ENCODE results near the gene SNX27. TPM values are rescaled to one million over a fixed set of nuclear protein-coding genes. Genes with fewer than 3 reads are reported as not detected.
"Not testable (repeated sequence)": the region's sequence is repeated elsewhere in the genome, so short reads cannot be mapped to it uniquely, and the experiment has no call there.

The SNX27 gene
- total RNA-seq, 1 experiment from 2014 or later, result 56.0 TPM

- TF ChIP-seq AR (CRISPR knock-in tag; IDR thresholded peaks at IDR 0.05) (no peak), PREB (CRISPR knock-in tag; IDR thresholded peaks at IDR 0.05; ENCODE audit: borderline replicate concordance) (no peak), KAT7 (CRISPR knock-in tag; IDR thresholded peaks at IDR 0.05; ENCODE audit: borderline replicate concordance) (no peak), TEAD1 (CRISPR knock-in tag; IDR thresholded peaks at IDR 0.05) (no peak), ZNF512 (CRISPR knock-in tag; IDR thresholded peaks at IDR 0.05; ENCODE audit: borderline replicate concordance) (no peak), ZNF317 (CRISPR knock-in tag; IDR thresholded peaks at IDR 0.05; ENCODE audit: borderline replicate concordance, low read depth) (no peak), ATF1 (CRISPR knock-in tag; IDR thresholded peaks at IDR 0.05) (no peak), ATF3 (CRISPR knock-in tag; conservative IDR thresholded peaks at IDR 0.05) (no peak), MYBL2 (CRISPR knock-in tag; IDR thresholded peaks at IDR 0.05) (no peak), ZNF281 (CRISPR knock-in tag; IDR thresholded peaks at IDR 0.05) (no peak), RELA (CRISPR knock-in tag; IDR thresholded peaks at IDR 0.05; ENCODE audit: borderline replicate concordance) (no peak)
Measured at GRCh38 chr1:151681923-151682322, 70.1 kb downstream of the SNX27 start (continued).

GRCh38 chr1:151682901-151683300, 71.1 kb downstream of the SNX27 start:
- ATAC-seq; H3K27me3 Mint-ChIP-seq (ENCODE audit: low read depth); H3K4me1 Mint-ChIP-seq; H3K9me3 Mint-ChIP-seq; H3K27ac Mint-ChIP-seq; CTCF ChIA-PET; H3K4me3 Mint-ChIP-seq; DNase-seq (ENCODE audit: low spot score); POLR2A ChIA-PET: not testable (repeated sequence)
- peaks cover 14% of the 10 kb centered on the region; the same call in 1 of the 2 replicates for H3K36me3 Mint-ChIP-seq

- ChIA-PET POLR2A (no interaction called here), CTCF (interaction anchor here (1.0 kb wide), 1 partner anchor 31 kb away, joined by 3 read pairs; no protein-coding TSS in a partner anchor)
- Mint-ChIP-seq H3K4me3 (no peak overlapping the region), H3K27ac (no peak overlapping the region), H3K4me1 (no peaks in the 10 kb centered on the region), H3K36me3 (0 out of 2 replicates have a peak, but pooled peaks cover 12% of the 10 kb centered on the region), H3K9me3 (no peaks in the 10 kb centered on the region), H3K27me3 (ENCODE audit: low read depth) (no peaks in the 10 kb centered on the region)
- DNase-seq (ENCODE audit: low spot score), result no peak
- no peak for ATAC-seq
- TF ChIP-seq MYBL2 (CRISPR knock-in tag; IDR thresholded peaks at IDR 0.05) (no peak), NR3C1 (CRISPR knock-in tag; conservative IDR thresholded peaks at IDR 0.05; ENCODE audit: low read depth) (no peak), E2F5 (CRISPR knock-in tag; IDR thresholded peaks at IDR 0.05) (no peak), TEAD1 (CRISPR knock-in tag; IDR thresholded peaks at IDR 0.05) (no peak), JAZF1 (CRISPR knock-in tag; IDR thresholded peaks at IDR 0.05) (no peak), ZSCAN18 (CRISPR knock-in tag; IDR thresholded peaks at IDR 0.05) (no peak), NFATC4 (CRISPR knock-in tag; IDR thresholded peaks at IDR 0.05) (no peak), GABPB1 (CRISPR knock-in tag; IDR thresholded peaks at IDR 0.05) (no peak), ZNF263 (CRISPR knock-in tag; IDR thresholded peaks at IDR 0.05; ENCODE audit: low read depth) (no peak), FOXP4 (CRISPR knock-in tag; IDR thresholded peaks at IDR 0.05) (no peak)
Measured at GRCh38 chr1:151684128-151684527, 72.3 kb downstream of the SNX27 start.

All from WTC11 (cell line).